ENCODE data around the gene PIEZO2.
"Not testable (repeated sequence)": the region's sequence is repeated elsewhere in the genome, so short reads cannot be mapped to it uniquely, and the experiment has no call there.

GRCh38 chr18:10642915-10643524, 506.3 kb downstream of the PIEZO2 start:
- not testable (repeated sequence) for TF ChIP-seq CTCF (IDR thresholded peaks at IDR 0.05); ZFX (IDR thresholded peaks at IDR 0.05; ENCODE audit: borderline replicate concordance)
